Vagina (tissue), 2 donors: Measurements from ENCODE around the gene ZCWPW1. TPM values are rescaled to one million over a fixed set of nuclear protein-coding genes. Genes with fewer than 3 reads are reported as not detected.
"Not testable (repeated sequence)": the region's sequence is repeated elsewhere in the genome, so short reads cannot be mapped to it uniquely, and the experiment has no call there.

Source experiments
- DNase-seq, 2 donors: peaks; one replicate each; pipeline ENCODE4 v3.0.0-alpha.2; 2017; ENCODE audit errors: extremely low spot score in 2 of 2
- H3K27ac ChIP-seq: fragments of 200-600 bp; sonication (generic); one replicate; pipeline ENCODE4 v1.5.1; 2019
- H3K27me3 ChIP-seq: fragments of 200-600 bp; sonication (generic); one replicate; pipeline ENCODE4 v1.5.1; 2019
- H3K36me3 ChIP-seq, 2 donors: fragments of 200-600 bp; sonication (generic); one replicate each; pipeline ENCODE4 v1.5.1; 2017 to 2019
- H3K4me1 ChIP-seq: fragments of 200-600 bp; sonication (generic); one replicate; pipeline ENCODE4 v1.5.1; 2019
- H3K4me3 ChIP-seq, 2 donors: fragments of 200-600 bp; sonication (generic); 1 replicate in 1 of 2; 2 replicates in 1 of 2; pipeline ENCODE4 v1.5.1; 2016 to 2019
- H3K9me3 ChIP-seq: fragments of 200-600 bp; sonication (generic); one replicate; pipeline ENCODE4 v1.5.1; 2019
- POLR2A ChIP-seq, 2 donors: fragments of 450-650 bp; IDR thresholded peaks; one replicate each; pipeline ENCODE4 v1.6.1; 2017; ENCODE audit warnings: antibody characterized with exemption in 2 of 2, mild to moderate bottlenecking in 2 of 2, moderate library complexity in 2 of 2
- POLR2AphosphoS5 ChIP-seq, 2 donors: sonication (generic); formaldehyde crosslinking; IDR thresholded peaks; one replicate each; pipeline ENCODE4 v1.9.0; 2017; ENCODE audit warnings: antibody characterized with exemption in 2 of 2, mild to moderate bottlenecking in 2 of 2, low read depth in 1 of 2; ENCODE audit not compliant: insufficient read depth in 1 of 2
- intact Hi-C: fragments of 100-400 bp; cut with DNase I; formaldehyde crosslinking; loops from one replicate; pipeline ENCODE4 v1.15.1; 2023
- total RNA-seq: library from RNA; depleted of rRNA; stranded (reverse); fragments of >200 nt; gene quantifications from one replicate; pipeline ENCODE4 v1.2.3, GENCODE V29; 2016
- TF ChIP-seq, protein P1 (sequence below), 3 experiments: fragments of 450-650 bp in 2 of 3; fragments of 200-600 bp in 1 of 3; sonication (generic) in 1 of 3; IDR thresholded peaks; one replicate each; pipeline ENCODE4 v1.5.1; 2017 to 2019; ENCODE audit warnings: antibody characterized with exemption in 3 of 3, mild to moderate bottlenecking in 2 of 3, moderate library complexity in 2 of 3

ZCWPW1 gene
- total RNA-seq, 1 donor from 2014 or later, result 5.9 TPM

DNA sequence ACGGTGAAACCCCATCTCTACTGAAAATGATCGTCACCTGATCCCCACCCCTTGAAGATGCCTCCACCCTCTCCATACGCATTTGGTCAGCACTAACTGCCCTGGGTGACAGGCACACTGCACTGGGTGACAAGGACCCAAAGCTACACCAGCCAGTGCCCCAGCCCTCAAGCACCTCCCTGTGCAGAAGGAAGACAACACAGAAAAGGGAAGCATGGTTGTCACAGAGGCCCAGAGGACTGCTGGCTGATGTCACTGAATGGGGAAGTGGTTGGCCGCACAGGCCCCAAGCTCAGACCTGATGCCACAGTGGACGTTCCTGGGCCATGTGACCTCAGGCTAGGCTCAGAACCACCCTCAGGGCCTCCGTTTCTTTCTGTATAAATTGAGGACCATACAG, 59.4 kb downstream of the ZCWPW1 start:
- Histone ChIP-seq H3K9me3 (no peaks in the 10 kb centered on the region), H3K27ac (no peak overlapping the region), H3K27me3 (no peaks in the 10 kb centered on the region), H3K4me3 (no peak overlapping the region), H3K36me3 (no peaks in the 10 kb centered on the region), H3K4me1 (peaks cover 4% of the 10 kb centered on the region)
- TF ChIP-seq, protein P1, sequence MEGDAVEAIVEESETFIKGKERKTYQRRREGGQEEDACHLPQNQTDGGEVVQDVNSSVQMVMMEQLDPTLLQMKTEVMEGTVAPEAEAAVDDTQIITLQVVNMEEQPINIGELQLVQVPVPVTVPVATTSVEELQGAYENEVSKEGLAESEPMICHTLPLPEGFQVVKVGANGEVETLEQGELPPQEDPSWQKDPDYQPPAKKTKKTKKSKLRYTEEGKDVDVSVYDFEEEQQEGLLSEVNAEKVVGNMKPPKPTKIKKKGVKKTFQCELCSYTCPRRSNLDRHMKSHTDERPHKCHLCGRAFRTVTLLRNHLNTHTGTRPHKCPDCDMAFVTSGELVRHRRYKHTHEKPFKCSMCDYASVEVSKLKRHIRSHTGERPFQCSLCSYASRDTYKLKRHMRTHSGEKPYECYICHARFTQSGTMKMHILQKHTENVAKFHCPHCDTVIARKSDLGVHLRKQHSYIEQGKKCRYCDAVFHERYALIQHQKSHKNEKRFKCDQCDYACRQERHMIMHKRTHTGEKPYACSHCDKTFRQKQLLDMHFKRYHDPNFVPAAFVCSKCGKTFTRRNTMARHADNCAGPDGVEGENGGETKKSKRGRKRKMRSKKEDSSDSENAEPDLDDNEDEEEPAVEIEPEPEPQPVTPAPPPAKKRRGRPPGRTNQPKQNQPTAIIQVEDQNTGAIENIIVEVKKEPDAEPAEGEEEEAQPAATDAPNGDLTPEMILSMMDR (IDR thresholded peaks at IDR 0.05), result no peak
- TF ChIP-seq POLR2AphosphoS5 (IDR thresholded peaks at IDR 0.05; ENCODE audit: insufficient read depth in 1 of 2, low read depth in 1 of 2), result no peak
- no peak for TF ChIP-seq POLR2A (IDR thresholded peaks at IDR 0.05)
- DNase-seq, result no peak
- intact Hi-C loops, result no loop called here

DNA sequence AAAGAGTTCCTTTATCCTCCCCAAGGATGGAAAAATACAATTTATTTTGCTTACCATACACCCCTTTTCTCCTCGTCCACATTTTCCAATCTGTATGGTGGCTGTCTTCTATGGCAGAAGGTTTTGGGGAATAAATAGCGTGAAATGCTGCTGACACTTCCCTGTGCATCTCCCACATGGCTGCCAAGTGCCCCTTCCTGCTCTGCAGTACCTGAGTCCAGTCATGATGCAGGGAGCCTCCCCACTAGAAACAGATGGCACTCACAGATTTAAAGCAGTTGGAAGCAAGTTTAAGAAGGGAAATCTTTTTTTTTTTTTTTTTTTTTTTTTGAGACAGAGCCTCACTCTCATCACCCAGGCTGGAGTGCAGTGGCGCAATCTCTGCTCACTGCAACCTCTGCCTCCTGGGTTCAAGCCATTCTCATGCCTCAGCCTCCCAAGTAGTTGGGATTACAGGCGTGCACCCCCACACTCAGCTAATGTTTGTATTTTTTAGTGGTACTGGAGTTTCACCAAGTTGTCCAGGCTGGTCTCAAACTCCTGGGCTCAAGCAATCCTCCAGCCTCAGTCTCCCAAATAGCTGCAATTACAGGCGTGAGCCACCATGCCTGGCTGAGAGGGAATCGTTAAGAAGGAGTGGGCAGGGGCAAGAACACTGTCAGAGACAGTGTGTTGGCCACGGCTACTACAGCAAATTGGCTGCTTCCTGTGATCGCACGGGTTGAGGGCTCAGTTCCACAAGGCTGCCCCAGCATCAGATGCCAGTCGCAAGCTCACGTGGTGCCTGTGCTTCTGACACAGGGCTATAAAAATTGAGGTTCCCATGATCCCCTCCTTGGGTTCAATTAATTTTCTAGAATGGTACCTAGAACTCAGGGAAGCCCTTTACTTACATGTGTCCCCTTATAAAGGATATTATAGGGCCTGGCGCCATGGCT, 60.6 kb downstream of the ZCWPW1 start:
- no peak for TF ChIP-seq POLR2A (IDR thresholded peaks at IDR 0.05)
- TF ChIP-seq, protein P1 (IDR thresholded peaks at IDR 0.05), result no peak
- TF ChIP-seq POLR2AphosphoS5 (IDR thresholded peaks at IDR 0.05; ENCODE audit: insufficient read depth in 1 of 2, low read depth in 1 of 2), result no peak
- no peak overlapping the region for H3K27ac ChIP-seq
- no peaks in the 10 kb centered on the region for H3K9me3 ChIP-seq
- H3K36me3 ChIP-seq, result no peaks in the 10 kb centered on the region
- no peak overlapping the region for H3K4me3 ChIP-seq
- DNase-seq, result no peak
- intact Hi-C loops, result no loop called here
- peaks cover 4% of the 10 kb centered on the region for H3K4me1 ChIP-seq
- H3K27me3 ChIP-seq, result no peaks in the 10 kb centered on the region

DNA sequence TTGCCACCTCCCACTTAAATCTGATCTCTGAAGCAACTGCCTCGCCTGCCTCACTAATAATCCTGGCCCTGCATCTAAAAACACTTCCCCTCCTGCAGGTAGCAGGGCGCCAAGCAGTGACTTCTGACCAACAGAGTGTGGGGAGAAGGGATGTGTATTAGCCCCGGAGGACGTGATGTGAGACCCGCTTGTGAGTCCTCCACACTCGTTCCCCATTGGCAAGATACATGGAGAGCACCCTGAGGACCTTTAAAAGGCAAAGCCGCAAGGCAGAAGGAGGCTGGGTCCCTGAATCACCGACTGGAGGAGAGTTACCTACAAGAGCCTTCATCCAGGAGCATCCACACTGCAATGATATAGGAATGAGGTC, 61.3 kb downstream of the ZCWPW1 start:
- Histone ChIP-seq H3K4me1 (peaks cover under 1% of the 10 kb centered on the region), H3K9me3 (no peaks in the 10 kb centered on the region), H3K27me3 (no peaks in the 10 kb centered on the region), H3K4me3 (no peak overlapping the region), H3K36me3 (peaks cover 0 to 6% of the 10 kb centered on the region in 2 donors), H3K27ac (no peak overlapping the region)
- no peak for DNase-seq
- TF ChIP-seq POLR2A (IDR thresholded peaks at IDR 0.05) (no peak), POLR2AphosphoS5 (IDR thresholded peaks at IDR 0.05; ENCODE audit: insufficient read depth in 1 of 2, low read depth in 1 of 2) (no peak)
- TF ChIP-seq, protein P1 (IDR thresholded peaks at IDR 0.05), result no peak
- intact Hi-C loops, result no loop called here

DNA sequence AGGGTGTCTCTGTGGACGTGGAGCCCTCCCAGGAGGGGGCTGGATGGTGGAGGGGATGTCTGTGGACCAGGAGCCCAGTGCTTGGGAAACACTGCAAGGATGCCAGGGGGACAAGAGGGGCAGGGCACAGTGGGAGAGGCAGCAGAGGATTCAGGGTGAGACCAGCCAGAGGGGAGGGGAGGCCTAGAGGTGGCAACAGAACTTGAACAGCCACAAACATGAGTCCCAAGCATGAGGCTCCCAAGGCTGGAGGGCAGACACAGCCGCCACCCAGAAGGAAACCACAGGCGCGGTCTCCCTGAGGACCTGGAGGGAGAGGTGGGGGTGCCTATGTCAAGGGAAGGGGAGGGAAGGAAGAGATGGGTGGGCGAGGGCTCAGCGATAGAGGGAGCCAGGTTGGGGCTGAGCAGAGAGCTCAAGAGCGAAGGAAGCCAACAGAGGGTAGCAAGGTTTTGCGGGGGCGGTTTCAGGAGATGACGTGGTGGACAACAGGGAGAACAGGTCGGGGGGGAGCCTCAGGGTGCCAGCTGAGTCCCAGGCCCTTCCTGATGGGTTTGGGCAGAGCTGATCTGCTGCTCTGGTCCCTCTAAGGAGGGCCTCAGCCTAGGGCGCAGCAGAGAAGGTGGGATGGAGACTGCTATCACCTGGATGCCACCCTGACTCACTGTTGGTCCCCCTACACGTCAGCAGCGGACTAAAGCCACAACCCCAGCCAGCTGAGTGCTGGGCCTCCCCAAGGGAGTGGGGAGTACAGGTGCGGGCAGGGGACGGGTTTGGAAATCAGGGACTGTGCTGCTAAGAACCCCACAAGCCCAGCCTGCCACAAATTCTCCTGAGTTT, 61.9 kb downstream of the ZCWPW1 start:
- DNase-seq, result no peak

DNA sequence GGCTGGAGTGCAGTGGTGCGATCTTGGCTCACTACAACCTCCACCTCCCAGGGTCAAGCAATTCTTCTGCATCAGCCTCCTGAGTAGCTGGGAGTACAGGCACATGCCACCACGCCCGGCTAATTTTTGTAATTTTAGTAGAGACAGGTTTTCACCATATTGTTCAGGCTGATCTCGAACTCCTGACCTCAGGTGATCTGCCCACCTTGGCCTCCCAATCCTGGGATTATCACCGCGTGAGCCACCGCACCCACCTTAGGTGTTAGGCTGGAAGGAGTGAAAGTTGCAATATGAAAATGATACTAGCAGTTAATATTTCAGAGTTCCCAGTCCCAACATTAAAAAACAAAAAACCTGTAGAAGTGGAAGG, 62.5 kb downstream of the ZCWPW1 start:
- H3K27ac ChIP-seq, DNase-seq, H3K4me1 ChIP-seq, intact Hi-C loops, H3K4me3 ChIP-seq, H3K9me3 ChIP-seq, H3K27me3 ChIP-seq: not testable (repeated sequence)
- peaks cover 0 to 16% of the 10 kb centered on the region in 2 donors for H3K36me3 ChIP-seq

More for the DNA sequence above, 61.9 kb downstream of the ZCWPW1 start:
- no peak overlapping the region for H3K4me3 ChIP-seq
- H3K4me1 ChIP-seq, result no peaks in the 10 kb centered on the region
- no peaks in the 10 kb centered on the region for H3K27me3 ChIP-seq
- intact Hi-C loops, result no loop called here
- TF ChIP-seq POLR2AphosphoS5 (IDR thresholded peaks at IDR 0.05; ENCODE audit: insufficient read depth in 1 of 2, low read depth in 1 of 2) (no peak), POLR2A (IDR thresholded peaks at IDR 0.05) (no peak)
- TF ChIP-seq, protein P1 (IDR thresholded peaks at IDR 0.05), result no peak
- H3K36me3 ChIP-seq, result peaks cover 0 to 12% of the 10 kb centered on the region in 2 donors
- no peak overlapping the region for H3K27ac ChIP-seq
- no peaks in the 10 kb centered on the region for H3K9me3 ChIP-seq
